ENCODE measurements around the gene PHLDA3.

PHLDA3 gene

GRCh38 chr1:201468844-201469644 lies at the start of gene PHLDA3:
PHLDA3 (minus strand) TSS chr1:201469188; CDS start chr1:201468786, 402 bp downstream.
- peak; percentile 33 for DNase-seq

GRCh38 chr1:201518071-201518470 lies 49.1 kb upstream of the PHLDA3 start:
- no peak for DNase-seq

DNA sequence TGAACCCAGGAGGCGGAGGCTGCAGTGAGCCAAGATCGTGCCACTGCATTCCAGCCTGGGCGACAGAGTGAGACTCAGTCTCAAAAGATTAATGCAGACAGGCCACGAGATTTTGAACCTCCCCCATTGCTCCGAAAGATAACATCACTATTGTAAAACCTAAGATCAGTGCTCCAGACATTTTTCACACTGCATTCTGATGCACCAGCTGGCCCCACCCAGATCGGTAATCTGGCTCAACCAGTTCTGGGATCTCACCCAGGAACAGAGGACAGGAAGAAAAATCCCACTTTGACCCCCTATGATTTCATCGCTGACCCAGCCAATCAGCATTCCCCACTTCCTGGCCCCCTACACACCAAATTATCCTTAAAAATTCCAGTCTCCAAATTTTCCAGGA lies 48.6 kb upstream of the PHLDA3 start:
- DNase-seq = no peak

GRCh38 chr1:201516511-201517127 lies 47.6 kb upstream of the PHLDA3 start:
- DNase-seq = no peak

GRCh38 chr1:201515895-201516294 lies 46.9 kb upstream of the PHLDA3 start:
- no peak for DNase-seq

DNA sequence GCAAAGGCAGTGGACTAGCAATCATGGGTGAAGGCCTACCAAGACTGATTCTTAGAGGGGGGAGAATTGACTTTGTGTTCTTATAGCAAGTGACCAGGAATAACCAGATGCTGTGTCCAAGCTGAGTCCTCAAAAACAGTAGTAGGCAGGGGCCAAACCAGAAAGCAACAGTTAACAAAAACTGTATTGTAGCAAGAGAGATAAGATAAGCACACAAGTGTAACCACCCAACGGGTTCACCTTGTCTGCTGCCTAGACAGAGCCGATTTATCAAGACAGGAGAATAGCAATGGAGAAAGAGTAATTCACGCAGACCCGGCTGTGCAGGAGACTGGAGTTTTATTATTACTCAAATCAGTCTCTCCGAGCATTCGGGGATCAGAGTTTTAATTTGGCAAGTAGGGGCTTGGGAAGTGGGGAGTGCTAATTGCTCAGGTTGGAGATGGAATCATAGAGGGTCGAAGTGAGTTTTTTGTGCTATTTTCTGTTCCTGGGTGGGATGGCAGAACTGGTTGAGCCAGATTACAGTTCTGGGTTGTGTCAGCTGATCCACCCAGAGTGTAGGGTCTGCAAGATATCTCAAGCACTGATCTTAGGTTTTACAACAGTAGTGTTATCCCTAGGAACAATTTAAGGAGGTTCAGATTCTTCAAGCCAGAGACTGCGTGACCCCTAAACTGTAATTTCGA lies 46.2 kb upstream of the PHLDA3 start:
- DNase-seq = no peak

- DNase-seq = no peak
These were observed 45.5 kb upstream of the PHLDA3 start for GRCh38 chr1:201514466-201514865.

- DNase-seq = no peak
These were observed 44.7 kb upstream of the PHLDA3 start for GRCh38 chr1:201513498-201514243.

DNA sequence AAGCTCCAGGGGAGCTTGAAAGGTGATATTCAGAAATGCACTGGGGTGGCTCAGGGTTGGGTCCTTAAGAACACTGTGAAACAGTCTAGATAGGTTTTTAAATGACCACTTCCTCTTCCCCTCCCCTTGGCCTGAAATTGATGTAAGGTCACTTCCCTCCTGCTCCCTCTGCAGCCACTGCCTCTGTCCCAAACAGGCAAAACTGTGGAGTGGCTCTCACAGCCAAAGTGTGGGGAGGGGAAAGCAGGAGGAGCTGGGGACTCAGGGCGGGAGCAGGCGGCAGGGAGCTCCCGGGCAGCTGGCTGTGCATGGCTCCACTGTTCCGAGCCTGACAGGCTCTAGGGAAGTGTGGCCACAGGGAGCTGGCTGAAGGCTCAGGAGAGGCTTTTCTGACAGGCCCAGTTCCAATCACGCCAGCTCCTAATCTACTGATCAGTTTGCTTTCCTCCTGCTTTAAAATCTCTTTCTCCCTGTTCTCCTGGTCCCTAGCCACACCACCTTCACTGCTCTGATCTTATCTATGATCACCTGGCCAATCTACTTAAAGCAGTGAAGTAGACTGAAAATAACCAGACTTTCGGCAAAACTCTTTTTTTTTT lies 43.1 kb upstream of the PHLDA3 start:
- DNase-seq = no peak

DNA sequence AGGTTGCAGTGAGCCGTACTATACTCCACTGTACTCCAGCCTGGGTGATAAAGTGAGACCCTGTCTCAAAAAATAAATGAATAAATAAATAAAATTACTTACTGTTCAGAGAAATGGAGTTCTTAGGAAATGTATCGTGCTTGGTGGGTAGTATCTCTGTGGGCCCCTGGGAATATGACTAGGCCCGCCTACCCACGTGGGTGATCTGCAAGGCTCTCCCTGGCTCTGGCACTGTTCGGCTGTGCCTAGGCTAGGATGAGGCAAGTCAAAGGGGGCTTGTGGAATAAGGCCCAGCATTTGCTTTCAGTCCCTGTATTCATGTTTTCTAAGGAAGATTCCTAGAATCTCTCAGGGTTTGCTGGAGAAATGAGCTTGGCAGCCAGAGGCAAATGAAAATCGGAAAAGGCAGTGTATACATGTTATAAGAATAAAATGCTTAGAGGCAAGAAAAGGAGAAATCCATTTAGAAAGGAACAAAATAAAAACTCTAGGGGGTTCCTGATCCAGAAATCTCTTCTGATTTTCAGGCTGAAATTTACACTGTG lies 42.5 kb upstream of the PHLDA3 start:
- no peak for DNase-seq

DNA sequence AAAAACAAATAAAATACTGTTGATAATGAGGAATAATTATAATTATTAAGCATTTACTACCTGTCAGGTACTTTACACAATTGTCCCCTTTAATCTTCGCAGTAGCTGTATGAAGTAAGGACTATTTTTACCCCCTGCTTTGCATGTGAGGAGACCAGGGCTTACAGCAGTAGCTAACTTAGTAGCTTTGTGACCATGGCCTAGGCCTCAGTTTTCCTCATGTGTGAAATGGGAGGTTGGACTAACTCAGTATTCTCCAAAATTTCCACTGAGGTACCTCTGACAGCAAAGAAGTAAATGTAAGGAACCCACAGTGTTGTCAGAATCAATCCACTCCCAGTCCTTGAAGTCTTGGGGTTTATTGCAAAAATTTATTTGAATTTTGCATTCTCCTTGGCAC lies 41.7 kb upstream of the PHLDA3 start:
- no peak for DNase-seq

DNA sequence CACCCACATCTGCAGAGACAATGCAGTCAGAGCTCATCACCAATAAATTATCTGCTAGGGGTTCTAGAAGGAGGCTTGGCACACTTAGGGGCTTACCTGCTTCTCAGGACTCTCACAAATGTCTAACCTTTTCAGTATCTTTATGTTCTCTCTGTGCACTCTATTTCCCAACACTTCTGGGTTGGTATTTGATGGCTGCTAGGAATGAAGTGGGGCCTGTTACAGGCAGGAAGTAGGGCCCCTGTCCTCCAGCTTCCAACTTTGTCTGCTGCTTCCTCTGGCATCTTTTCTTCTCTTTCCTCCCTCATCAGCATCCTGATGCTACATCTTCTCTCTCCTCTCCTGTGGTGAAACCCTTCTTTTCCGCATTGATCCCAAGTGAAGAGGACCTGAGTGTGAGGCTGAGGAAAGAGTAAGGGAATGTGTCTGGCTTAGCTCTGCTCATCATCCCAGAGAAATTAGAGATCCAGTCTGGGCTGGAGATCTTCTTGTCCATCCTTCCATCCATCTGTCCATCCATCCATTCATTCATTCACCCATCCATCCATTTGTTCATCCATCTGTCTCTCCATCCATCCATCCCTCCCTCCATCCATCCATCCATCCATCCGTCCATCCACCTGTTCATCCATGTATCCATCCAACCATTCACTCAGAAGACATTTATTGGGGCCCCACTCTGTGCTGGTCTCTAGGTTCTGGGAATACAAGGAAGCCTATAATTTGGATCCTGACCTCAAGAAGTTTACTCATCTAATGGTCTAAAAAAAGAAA lies 40.8 kb upstream of the PHLDA3 start:
- DNase-seq = no peak

DNA sequence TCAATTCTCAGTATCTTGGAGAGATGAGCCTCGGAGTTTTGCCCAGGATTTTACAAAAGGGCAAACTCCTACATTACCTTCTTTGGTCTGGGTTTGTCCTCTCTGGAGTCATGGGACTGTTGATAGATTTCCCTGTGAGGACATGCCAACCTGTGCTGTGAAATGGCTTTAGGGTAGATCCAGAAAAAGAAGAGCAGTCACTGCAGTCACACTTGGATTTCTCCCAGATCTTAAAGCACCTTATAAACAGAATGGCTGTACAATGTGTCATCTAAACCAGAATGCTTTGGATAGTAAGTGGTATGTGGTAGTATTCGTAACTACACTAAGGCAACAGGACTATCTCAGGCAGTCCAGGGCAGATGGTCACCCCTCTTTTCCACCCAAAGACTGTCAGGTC lies 39.8 kb upstream of the PHLDA3 start:
- DNase-seq = no peak

- DNase-seq = no peak
These were observed 38.3 kb upstream of the PHLDA3 start for GRCh38 chr1:201507360-201507675.

- DNase-seq = peak; percentile 84
These were observed 37.8 kb upstream of the PHLDA3 start, which contains the start of gene CSRP1 for GRCh38 chr1:201506557-201507359. CSRP1 (minus strand) TSS chr1:201507123; CDS start chr1:201496303, 10,820 bp downstream.

DNA sequence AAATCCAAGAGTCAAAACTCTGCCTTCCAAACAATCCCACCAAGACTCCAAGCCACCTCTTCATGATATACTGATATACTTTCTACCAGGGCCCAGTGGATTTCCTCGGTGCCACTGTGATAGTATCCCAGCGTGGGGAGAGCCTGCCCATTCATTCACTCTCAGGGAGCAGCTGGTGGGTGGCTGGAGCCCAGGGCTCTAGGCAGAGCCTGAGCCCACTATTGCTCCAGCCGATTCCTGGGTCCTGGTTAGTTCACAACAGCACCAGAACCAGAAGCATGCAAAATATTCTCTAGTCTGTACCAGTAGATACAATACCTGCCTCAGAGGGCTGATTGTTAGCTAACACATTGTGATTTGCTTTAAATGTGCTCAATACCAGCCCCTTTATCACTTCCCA lies 37.1 kb upstream of the PHLDA3 start:
- no peak for DNase-seq

GRCh38 chr1:201505503-201505890 lies 36.5 kb upstream of the PHLDA3 start:
- no peak for DNase-seq

- no peak for DNase-seq
These were observed 36.0 kb upstream of the PHLDA3 start for GRCh38 chr1:201504799-201505502.

- no peak for DNase-seq
These were observed 35.2 kb upstream of the PHLDA3 start for GRCh38 chr1:201504179-201504631.

Data from CD4-positive, alpha-beta T cell treated with Interleukin-17A for 1 hour (primary cell).